Activated CD4-positive, alpha-beta memory T cell treated with anti-CD3 and anti-CD28 coated beads, Interleukin-2, amount 10 ng/mL, durations not matched to agents 7 days and 5 days (primary cell): ENCODE results near the gene DCAF8. TPM values are rescaled to one million over a fixed set of nuclear protein-coding genes. Genes with fewer than 3 reads are reported as not detected.
A peak's percentile ranks its signal among the peaks of the same experiment; 100 is the strongest.

Experiments
- CTCF ChIA-PET: fragments of 350-600 bp; sonication (Branson Sonifier 250); formaldehyde crosslinking; loops from one replicate; lab custom pipeline; 2021; ENCODE audit warnings: antibody characterized with exemption, inconsistent platforms; lab: Charles Lee
- POLR2A ChIA-PET: fragments of 350-600 bp; sonication (Branson Sonifier 250); formaldehyde crosslinking; loops from one replicate; lab custom pipeline; 2021; ENCODE audit warnings: antibody characterized with exemption; lab: Charles Lee
- DNase-seq: peaks from one replicate; pipeline ENCODE4 v3.0.0-alpha.2; 2020
- H3K27ac Mint-ChIP-seq: one replicate; pipeline ENCODE4 v1.8.0; 2021; ENCODE audit warnings: mild to moderate bottlenecking, mixed read lengths
- H3K27me3 Mint-ChIP-seq: one replicate; pipeline ENCODE4 v1.8.0; 2021; ENCODE audit warnings: mixed read lengths
- H3K36me3 Mint-ChIP-seq: one replicate; pipeline ENCODE4 v1.8.0; 2021; ENCODE audit warnings: low read depth, mixed read lengths
- H3K4me1 Mint-ChIP-seq: one replicate; pipeline ENCODE4 v1.8.0; 2021; ENCODE audit warnings: mixed read lengths
- H3K4me3 Mint-ChIP-seq: one replicate; pipeline ENCODE4 v1.8.0; 2021; ENCODE audit warnings: mild to moderate bottlenecking, mixed read lengths
- H3K9me3 Mint-ChIP-seq: one replicate; pipeline ENCODE4 v1.8.0; 2021; ENCODE audit warnings: mixed read lengths
- total RNA-seq, 2 experiments: library from RNA; stranded (reverse); gene quantifications; one replicate each; pipeline ENCODE4 v1.2.3, GENCODE V29; 2021

The DCAF8 gene
- total RNA-seq, 2 experiments from 2014 or later = 123 to 125 TPM

DNA sequence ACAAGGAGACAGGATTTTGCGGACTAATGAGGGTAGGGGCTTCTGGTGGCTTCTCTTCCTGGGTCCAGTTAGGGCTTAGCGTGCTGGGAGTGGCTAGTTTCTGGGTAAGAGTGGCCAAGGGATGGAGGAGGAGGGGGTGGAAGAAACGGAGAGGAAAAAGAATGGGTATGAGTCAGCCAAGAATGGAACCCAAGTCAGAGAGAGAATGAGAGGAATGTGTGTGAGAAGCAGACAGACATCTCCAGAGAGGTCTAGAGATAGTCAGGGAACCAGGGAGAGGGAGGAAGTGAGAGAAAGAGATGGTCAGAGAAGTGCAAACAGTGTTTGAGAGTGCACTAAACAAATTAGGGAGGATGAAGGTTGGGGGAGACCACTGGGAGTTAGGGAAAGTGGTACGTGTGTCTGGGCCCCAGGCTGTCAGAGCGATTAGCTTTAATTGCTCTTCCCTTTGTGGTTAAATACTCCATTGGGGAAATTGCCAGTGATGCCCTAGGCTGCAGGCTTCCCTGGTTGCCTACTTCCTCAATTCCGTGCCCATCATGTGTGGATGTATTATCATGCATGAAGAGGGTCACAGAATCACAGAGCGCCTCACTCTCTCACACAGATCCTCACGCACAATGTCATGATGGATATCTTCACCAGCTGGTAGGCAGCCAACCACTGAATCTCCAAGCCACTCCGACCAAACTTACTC lies 55.8 kb downstream of the DCAF8 start:
- H3K36me3 Mint-ChIP-seq = peaks cover 18% of the 10 kb centered on the region
- ChIA-PET CTCF (interaction anchor here (1.5 kb wide), 1 partner anchor 45 kb away, joined by 6 read pairs; no protein-coding TSS in a partner anchor), POLR2A (interaction anchor here (0.8 to 4.1 kb wide), 9 partner anchors 13 to 109 kb away, joined by 3 to 27 read pairs (median 4); partner anchors contain the start of genes DCAF8 and PEX19)
- no peaks in the 10 kb centered on the region for H3K9me3 Mint-ChIP-seq
- DNase-seq = no peak
- H3K27ac Mint-ChIP-seq = peak overlapping the region; percentile 43
- H3K4me3 Mint-ChIP-seq = peak overlapping the region; percentile 86
- peaks cover 44% of the 10 kb centered on the region for H3K4me1 Mint-ChIP-seq
- H3K27me3 Mint-ChIP-seq = no peaks in the 10 kb centered on the region

DNA sequence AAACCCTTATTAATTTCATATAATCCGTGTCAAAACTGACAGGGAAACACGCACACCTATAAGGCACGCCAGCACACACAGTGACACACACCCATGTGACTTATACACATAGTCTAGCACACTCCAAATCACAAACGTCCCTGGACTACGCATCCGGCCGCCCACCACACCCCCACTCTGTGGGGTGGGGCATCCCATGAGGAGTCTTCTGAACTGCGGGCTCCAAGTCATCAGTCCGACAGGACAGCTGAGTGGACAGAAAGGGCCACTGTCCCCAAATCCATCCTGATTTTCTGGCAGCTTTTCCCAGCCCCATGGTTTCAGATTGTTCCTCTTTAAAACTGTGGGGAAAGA lies 56.3 kb downstream of the DCAF8 start:
- POLR2A ChIA-PET = interaction anchor here (1.0 to 4.1 kb wide), 6 partner anchors 13 to 109 kb away, joined by 3 to 27 read pairs (median 4); partner anchors contain the start of gene DCAF8
- Mint-ChIP-seq H3K4me1 (peaks cover 44% of the 10 kb centered on the region), H3K27me3 (no peaks in the 10 kb centered on the region)

GRCh38 chr1:160205242-160206035 lies 56.9 kb downstream of the DCAF8 start, which contains the start of gene PEA15:
Gene PEA15, plus strand, starts transcription at chr1:160205384. Its CDS starts 6,161 bp downstream, at chr1:160211545.
- DNase-seq = peak; percentile 76
- Mint-ChIP-seq H3K27me3 (no peaks in the 10 kb centered on the region), H3K36me3 (peaks cover 17% of the 10 kb centered on the region), H3K27ac (peak within 1 kb of the TSS; percentile 81), H3K4me3 (peak within 1 kb of the TSS; percentile 86), H3K4me1 (peaks cover 44% of the 10 kb centered on the region), H3K9me3 (no peaks in the 10 kb centered on the region)
- CTCF ChIA-PET = interaction anchor here (1.5 to 1.7 kb wide), 2 partner anchors 46 to 171 kb away, joined by 3 to 6 read pairs; no protein-coding TSS in a partner anchor
- POLR2A ChIA-PET = interaction anchor here (0.6 to 4.1 kb wide), 8 partner anchors 8 to 108 kb away, joined by 3 to 27 read pairs (median 4); partner anchors contain the start of gene DCAF8

More for the DNA sequence above, 56.3 kb downstream of the DCAF8 start:
- peak overlapping the region; percentile 43 for H3K27ac Mint-ChIP-seq
- peaks cover 18% of the 10 kb centered on the region for H3K36me3 Mint-ChIP-seq
- no peaks in the 10 kb centered on the region for H3K9me3 Mint-ChIP-seq
- peak overlapping the region; percentile 86 for H3K4me3 Mint-ChIP-seq
- DNase-seq = peak; percentile 56
- CTCF ChIA-PET = interaction anchor here (1.5 kb wide), 1 partner anchor 46 kb away, joined by 6 read pairs; no protein-coding TSS in a partner anchor

DNA sequence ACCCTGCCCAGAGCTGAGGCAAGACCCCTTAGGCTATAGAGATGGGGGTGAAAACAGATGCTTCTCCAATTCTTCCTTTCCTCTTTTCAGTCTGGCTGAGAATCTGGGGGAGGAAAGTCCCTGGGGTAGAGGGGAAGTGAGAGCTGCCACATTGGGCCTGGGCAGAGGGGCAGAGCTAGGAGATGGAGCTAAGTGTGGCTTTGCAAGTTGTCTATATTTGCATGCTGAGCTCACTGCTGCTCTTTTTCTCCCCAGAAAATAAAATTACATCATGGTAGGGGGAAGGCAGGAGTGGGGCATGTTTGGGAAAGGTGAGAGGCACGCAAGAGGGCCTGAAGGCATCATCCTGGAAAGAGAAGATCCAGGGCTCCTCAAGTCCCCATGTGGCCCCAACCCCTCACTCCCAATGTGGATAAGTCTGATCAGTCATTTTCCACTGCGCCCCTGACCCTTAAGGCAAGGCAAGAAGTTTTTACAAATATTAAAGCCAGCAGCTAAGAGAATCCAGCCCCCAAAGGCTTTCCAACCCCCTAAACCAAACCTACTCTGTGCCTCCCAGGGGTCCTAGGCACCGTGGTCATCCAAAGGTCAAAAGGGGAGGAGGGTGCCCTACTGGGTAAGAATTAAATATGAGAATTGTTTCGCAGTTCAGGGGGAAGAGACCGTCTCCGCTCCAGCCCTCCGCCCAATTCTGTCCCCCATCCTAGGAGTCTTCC lies 57.7 kb downstream of the DCAF8 start:
- H3K36me3 Mint-ChIP-seq = peaks cover 13% of the 10 kb centered on the region
- H3K27ac Mint-ChIP-seq = peak overlapping the region; percentile 55
- H3K4me1 Mint-ChIP-seq = peaks cover 39% of the 10 kb centered on the region
- no peak for DNase-seq
- CTCF ChIA-PET = interaction anchor here (1.5 to 2.0 kb wide), 3 partner anchors 47 to 172 kb away, joined by 3 to 8 read pairs (median 6); no protein-coding TSS in a partner anchor
- no peaks in the 10 kb centered on the region for H3K9me3 Mint-ChIP-seq
- POLR2A ChIA-PET = interaction anchor here (1.1 to 4.1 kb wide), 6 partner anchors 9 to 80 kb away, joined by 3 to 27 read pairs (median 6); partner anchors contain the start of genes DCAF8 and PEX19
- peak overlapping the region; percentile 86 for H3K4me3 Mint-ChIP-seq
- no peaks in the 10 kb centered on the region for H3K27me3 Mint-ChIP-seq

DNA sequence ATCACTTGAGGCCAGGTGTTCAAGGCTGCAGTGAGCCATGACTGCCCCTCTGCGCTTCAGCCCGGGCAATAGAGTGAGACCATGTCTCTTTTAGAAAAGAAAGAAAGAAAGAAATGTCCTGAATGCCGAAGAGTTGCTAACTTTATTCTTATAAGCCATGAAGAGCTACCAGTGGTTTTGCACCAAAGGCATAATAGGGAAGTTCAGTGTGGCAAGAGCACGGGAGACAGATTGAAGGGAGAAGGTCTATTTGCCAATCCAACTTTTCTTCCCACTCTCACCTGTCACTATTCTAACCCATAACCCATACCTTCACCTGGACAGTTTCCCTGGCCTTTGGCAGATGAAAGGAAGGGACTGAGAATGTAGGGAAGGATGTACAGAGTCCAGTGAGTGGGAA lies 61.6 kb downstream of the DCAF8 start:
- Mint-ChIP-seq H3K9me3 (no peaks in the 10 kb centered on the region), H3K27me3 (no peaks in the 10 kb centered on the region), H3K4me3 (no peak overlapping the region), H3K4me1 (peaks cover 12% of the 10 kb centered on the region), H3K27ac (no peak overlapping the region), H3K36me3 (no peaks in the 10 kb centered on the region)
- no peak for DNase-seq
- ChIA-PET POLR2A (interaction anchor here (1.8 to 2.9 kb wide), 3 partner anchors 51 to 84 kb away, joined by 6 to 15 read pairs (median 10); partner anchors contain the start of genes DCAF8 and PEX19), CTCF (interaction anchor here (1.5 to 2.0 kb wide), 3 partner anchors 8 to 91 kb away, joined by 5 to 12 read pairs (median 8); no protein-coding TSS in a partner anchor)

- Mint-ChIP-seq H3K27me3 (no peaks in the 10 kb centered on the region), H3K4me1 (no peaks in the 10 kb centered on the region), H3K27ac (no peak overlapping the region), H3K36me3 (no peaks in the 10 kb centered on the region), H3K9me3 (no peaks in the 10 kb centered on the region), H3K4me3 (no peak overlapping the region)
- ChIA-PET CTCF (interaction anchor here (3.8 kb wide), 1 partner anchor 95 kb away, joined by 17 read pairs; no protein-coding TSS in a partner anchor), POLR2A (no interaction called here)
- DNase-seq = no peak
Measured at GRCh38 chr1:160197231-160197630, 65.1 kb downstream of the DCAF8 start.

GRCh38 chr1:160196143-160196542 lies 66.2 kb downstream of the DCAF8 start:
- H3K27ac Mint-ChIP-seq = no peak overlapping the region
- no peaks in the 10 kb centered on the region for H3K4me1 Mint-ChIP-seq
- ChIA-PET POLR2A (interaction anchor here (1.1 kb wide), 1 partner anchor 67 kb away, joined by 3 read pairs; no protein-coding TSS in a partner anchor), CTCF (interaction anchor here (2.0 to 3.8 kb wide), 2 partner anchors 56 to 96 kb away, joined by 6 to 17 read pairs; no protein-coding TSS in a partner anchor)
- DNase-seq = no peak
- no peaks in the 10 kb centered on the region for H3K9me3 Mint-ChIP-seq
- no peak overlapping the region for H3K4me3 Mint-ChIP-seq
- no peaks in the 10 kb centered on the region for H3K27me3 Mint-ChIP-seq
- no peaks in the 10 kb centered on the region for H3K36me3 Mint-ChIP-seq

GRCh38 chr1:160194737-160195059 lies 67.7 kb downstream of the DCAF8 start:
- POLR2A ChIA-PET = no interaction called here
- no peak overlapping the region for H3K27ac Mint-ChIP-seq
- DNase-seq = no peak
- no peaks in the 10 kb centered on the region for H3K27me3 Mint-ChIP-seq
- H3K4me1 Mint-ChIP-seq = no peaks in the 10 kb centered on the region
- CTCF ChIA-PET = interaction anchor here (1.3 to 3.8 kb wide), 3 partner anchors 25 to 97 kb away, joined by 3 to 17 read pairs (median 6); no protein-coding TSS in a partner anchor
- no peaks in the 10 kb centered on the region for H3K36me3 Mint-ChIP-seq
- no peak overlapping the region for H3K4me3 Mint-ChIP-seq
- H3K9me3 Mint-ChIP-seq = no peaks in the 10 kb centered on the region

- no peak overlapping the region for H3K27ac Mint-ChIP-seq
- CTCF ChIA-PET = interaction anchor here (0.6 to 5.5 kb wide), 12 partner anchors 7 to 185 kb away, joined by 3 to 68 read pairs (median 5); partner anchors contain the start of gene PEX19
- H3K27me3 Mint-ChIP-seq = peaks cover 2% of the 10 kb centered on the region
- no peaks in the 10 kb centered on the region for H3K4me1 Mint-ChIP-seq
- no peaks in the 10 kb centered on the region for H3K36me3 Mint-ChIP-seq
- POLR2A ChIA-PET = interaction anchor here (0.6 kb wide), 1 partner anchor 58 kb away, joined by 3 read pairs; no protein-coding TSS in a partner anchor
- no peak overlapping the region for H3K4me3 Mint-ChIP-seq
- no peak for DNase-seq
- no peaks in the 10 kb centered on the region for H3K9me3 Mint-ChIP-seq
Measured at GRCh38 chr1:160193832-160194736, 68.3 kb downstream of the DCAF8 start.

DNA sequence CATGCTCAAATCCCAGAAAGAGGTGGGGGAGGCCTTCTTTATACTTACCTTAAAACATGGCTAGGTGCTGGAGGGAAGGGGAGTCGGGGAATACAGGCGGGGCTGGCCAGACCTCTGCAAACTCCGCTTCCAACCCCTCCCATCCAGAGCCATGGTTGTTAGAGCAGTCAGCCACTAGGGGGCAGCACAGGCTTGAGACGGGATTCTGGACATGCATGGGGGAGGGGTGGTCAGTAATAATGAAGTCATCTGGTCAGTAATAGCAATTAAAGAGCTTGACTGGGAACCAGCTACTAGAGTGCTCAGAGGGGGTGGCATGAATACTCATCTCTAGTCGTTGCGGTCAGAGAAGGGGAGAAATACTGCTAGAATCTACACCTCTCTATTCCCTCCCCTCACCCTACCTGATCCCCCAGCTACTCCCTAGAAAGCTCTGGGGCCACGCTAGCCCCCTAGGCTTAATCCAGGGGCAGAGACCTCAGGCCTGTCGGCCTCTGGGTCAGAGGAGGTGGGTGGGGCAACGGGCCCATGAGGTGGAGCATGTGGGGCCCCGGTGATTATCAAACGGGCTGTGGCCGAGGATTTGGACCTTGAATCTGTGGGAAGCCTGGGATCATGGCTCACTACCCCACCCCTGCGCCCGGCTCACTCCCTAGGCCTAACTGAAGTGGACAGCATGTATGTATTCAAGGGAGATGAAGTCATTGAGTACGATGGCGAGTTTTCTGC lies 69.1 kb downstream of the DCAF8 start:
- no peaks in the 10 kb centered on the region for H3K9me3 Mint-ChIP-seq
- no peak overlapping the region for H3K4me3 Mint-ChIP-seq
- no peaks in the 10 kb centered on the region for H3K4me1 Mint-ChIP-seq
- DNase-seq = peak; percentile 81
- H3K36me3 Mint-ChIP-seq = no peaks in the 10 kb centered on the region
- no peak overlapping the region for H3K27ac Mint-ChIP-seq
- POLR2A ChIA-PET = interaction anchor here (0.6 to 1.6 kb wide), 2 partner anchors 59 to 98 kb away, joined by 3 to 8 read pairs; no protein-coding TSS in a partner anchor
- CTCF ChIA-PET = interaction anchor here (0.6 to 5.5 kb wide), 11 partner anchors 8 to 186 kb away, joined by 3 to 68 read pairs (median 5); partner anchors contain the start of gene PEX19
- H3K27me3 Mint-ChIP-seq = peaks cover 2% of the 10 kb centered on the region
